ENCODE measurements around the gene CMYA5.

- TF ChIP-seq CTCF (IDR thresholded peaks at IDR 0.05): no peak
- TF ChIP-seq POLR2A (IDR thresholded peaks at IDR 0.05): no peak
Observed at GRCh38 chr5:79809743-79810142, 120.1 kb downstream of the CMYA5 start.

All from tibial nerve (tissue), 3 donors.